Spinal cord (tissue), 10 donors: ENCODE data around the gene GSTO1. TPM values are rescaled to one million over a fixed set of nuclear protein-coding genes. Genes with fewer than 3 reads are reported as not detected.

ENCODE experiments used
- DNase-seq, 6 donors: peaks; one replicate each; pipeline versions ENCODE4 v3.0.0 to v3.0.0-alpha.2; 2013 to 2015; ENCODE audit warnings: low spot score in 6 of 6, low read depth in 4 of 6
- H3K27ac ChIP-seq: one replicate; pipeline ENCODE4 v1.5.1; 2013; ENCODE audit warnings: low read depth, low read length, control low read depth
- H3K27me3 ChIP-seq: one replicate; pipeline ENCODE4 v1.6.1; 2013; ENCODE audit warnings: low read length; ENCODE audit not compliant: control insufficient read depth, insufficient read depth
- H3K36me3 ChIP-seq: one replicate; pipeline ENCODE4 v1.6.1; 2013; ENCODE audit warnings: low read length; ENCODE audit not compliant: control insufficient read depth, insufficient read depth
- H3K4me1 ChIP-seq: one replicate; pipeline ENCODE4 v1.6.1; 2013; ENCODE audit warnings: low read length; ENCODE audit not compliant: control insufficient read depth, insufficient read depth
- H3K4me3 ChIP-seq: one replicate; pipeline ENCODE4 v1.5.1; 2013; ENCODE audit warnings: low read depth, low read length, control low read depth
- H3K9me3 ChIP-seq: one replicate; pipeline ENCODE4 v1.6.1; 2013; ENCODE audit warnings: low read length; ENCODE audit not compliant: control insufficient read depth, insufficient read depth
- WGBS: methylation state at CpG from one replicate; pipeline ENCODE4 v1.1.5; 2013; ENCODE audit warnings: missing lambda C conversion rate; ENCODE audit not compliant: insufficient coverage; 5-methylcytosine and 5-hydroxymethylcytosine counted together
- polyA plus RNA-seq, 2 donors: library from polyadenylated mRNA; unstranded; fragments of 120-200 nt; gene quantifications; one replicate each; pipeline ENCODE4 v1.2.1, GENCODE V29; 2013; ENCODE audit not compliant: insufficient read length in 2 of 2
- total RNA-seq, 2 donors: library from RNA; depleted of rRNA in 1 of 2; stranded (reverse); fragments of 120-200 nt in 1 of 2; fragments of >200 nt in 1 of 2; gene quantifications; one replicate each; pipeline versions ENCODE4 v1.2.3 to v1.2.4, GENCODE V29; 2013 to 2014
- donor health status: healthy.

The GSTO1 gene
- total and polyA plus RNA-seq, 4 donors: 45.9 to 65.6 (median 56.8) TPM

DNA sequence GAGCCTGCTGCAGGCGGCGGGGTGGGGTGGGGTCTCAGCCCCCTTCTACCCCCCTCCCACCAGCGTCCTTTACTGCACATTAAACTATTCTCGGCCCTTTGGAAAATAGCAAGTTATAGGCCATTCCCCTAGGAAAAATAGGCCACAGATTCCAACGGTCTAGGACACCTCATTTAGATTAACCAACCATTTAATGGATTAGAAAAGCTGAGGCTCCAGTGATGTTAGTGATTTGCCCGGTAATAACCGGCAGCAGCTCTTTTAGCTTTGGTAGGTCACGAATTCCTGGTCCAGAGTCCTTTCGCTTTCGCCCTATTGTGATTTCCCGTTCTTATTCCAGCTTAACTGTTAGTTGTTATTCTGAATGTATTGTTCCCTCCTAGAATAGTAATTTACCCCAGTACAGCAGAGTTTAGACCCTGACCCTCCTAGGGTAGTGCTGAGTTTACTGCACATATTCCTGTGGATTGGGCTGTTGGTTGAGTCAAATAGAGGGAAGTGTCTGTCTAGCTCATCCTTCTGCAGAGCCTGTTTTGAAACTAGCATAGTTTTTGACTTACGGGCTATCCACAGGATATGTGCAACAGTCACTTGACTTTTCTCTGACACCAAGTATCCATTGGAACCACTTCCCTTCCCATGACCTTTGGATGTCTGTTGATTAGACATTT, 754 bp downstream of the GSTO1 start:
- H3K4me1 ChIP-seq: peaks cover 5% of the 10 kb centered on the region
- H3K27me3 ChIP-seq: peaks cover 1% of the 10 kb centered on the region
- no peaks in the 10 kb centered on the region for H3K9me3 ChIP-seq
- H3K36me3 ChIP-seq: peaks cover 5% of the 10 kb centered on the region
- peak overlapping the region; percentile 76 for H3K4me3 ChIP-seq
- 4% methylated on average over 6 of the region's 12 CpGs for WGBS
- DNase-seq: peak in 2 of 6 donors; percentile 26 to 29
- peak overlapping the region; percentile 85 for H3K27ac ChIP-seq

DNA sequence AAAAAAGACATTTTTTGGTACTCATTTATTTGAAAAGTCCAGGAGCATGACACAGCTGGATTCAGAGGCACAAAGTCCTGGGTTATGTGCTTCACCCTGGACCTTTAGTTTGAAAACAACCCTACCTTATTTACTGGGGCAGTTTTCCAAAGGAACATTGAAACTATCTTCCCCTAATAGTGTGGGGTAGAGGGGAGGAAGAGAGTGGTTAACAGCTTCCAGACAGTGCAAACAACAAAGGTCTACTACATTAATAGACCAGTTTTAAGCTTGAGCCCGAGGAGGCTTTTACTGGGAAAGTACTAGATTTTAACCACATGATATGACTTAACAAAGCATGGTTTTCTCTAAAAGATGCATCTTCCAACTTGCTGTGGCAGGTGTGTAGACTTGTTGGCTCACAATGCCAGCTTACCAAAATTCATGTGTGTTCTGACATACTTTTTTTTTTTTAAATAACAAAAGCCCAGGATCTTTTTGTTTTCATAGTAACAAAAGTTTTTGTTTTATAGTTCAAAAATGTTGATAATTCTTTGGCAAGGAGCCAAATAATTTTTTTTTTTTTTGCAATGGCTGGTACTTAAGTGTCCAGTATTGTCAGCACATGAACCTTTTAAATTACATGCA, 1.8 kb downstream of the GSTO1 start:
- H3K4me3 ChIP-seq: no peak overlapping the region

DNA sequence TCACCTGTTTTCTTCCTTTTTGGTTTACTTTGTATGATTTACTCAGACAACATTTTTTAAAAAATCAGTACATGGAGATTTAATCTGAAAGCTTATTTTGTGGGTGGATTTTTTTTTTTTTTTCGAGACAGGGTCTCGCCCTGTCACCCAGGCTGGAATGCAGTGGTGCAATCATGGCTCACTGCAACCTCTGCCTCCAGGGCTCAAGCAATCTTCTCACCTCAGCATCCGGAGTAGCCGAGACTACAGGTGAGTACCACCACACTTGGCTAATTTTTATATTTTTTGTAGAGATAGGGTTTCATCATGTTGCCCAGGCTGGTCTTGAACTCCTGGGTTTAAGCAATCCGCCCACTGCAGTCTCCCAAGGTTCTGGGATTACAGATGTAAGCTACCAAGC, 2.5 kb downstream of the GSTO1 start:
- Histone ChIP-seq H3K27me3 (no peaks in the 10 kb centered on the region), H3K27ac (no peak overlapping the region), H3K9me3 (no peaks in the 10 kb centered on the region), H3K4me1 (peaks cover 5% of the 10 kb centered on the region), H3K4me3 (no peak overlapping the region), H3K36me3 (peaks cover 5% of the 10 kb centered on the region)
- DNase-seq: no peak
- no CpG with 5 or more reads among the region's 5 CpGs for WGBS

More for the DNA sequence above, 1.8 kb downstream of the GSTO1 start:
- H3K27ac ChIP-seq: no peak overlapping the region
- no peaks in the 10 kb centered on the region for H3K27me3 ChIP-seq
- no CpG with 5 or more reads among the region's 1 CpG for WGBS
- H3K36me3 ChIP-seq: peaks cover 5% of the 10 kb centered on the region
- H3K4me1 ChIP-seq: peaks cover 5% of the 10 kb centered on the region
- DNase-seq: no peak
- H3K9me3 ChIP-seq: no peaks in the 10 kb centered on the region

GRCh38 chr10:104258209-104258608, 3.5 kb downstream of the GSTO1 start:
- Histone ChIP-seq H3K36me3 (peaks cover 5% of the 10 kb centered on the region), H3K4me1 (peaks cover 5% of the 10 kb centered on the region), H3K27me3 (no peaks in the 10 kb centered on the region), H3K27ac (no peak overlapping the region), H3K9me3 (no peaks in the 10 kb centered on the region), H3K4me3 (no peak overlapping the region)
- DNase-seq: no peak
- WGBS: no CpG with 5 or more reads among the region's 3 CpGs

- H3K27me3 ChIP-seq: no peaks in the 10 kb centered on the region
- no peak overlapping the region for H3K27ac ChIP-seq
- H3K36me3 ChIP-seq: peaks cover 5% of the 10 kb centered on the region
- no peak for DNase-seq
- H3K9me3 ChIP-seq: no peaks in the 10 kb centered on the region
- H3K4me1 ChIP-seq: peaks cover 2% of the 10 kb centered on the region
- WGBS: 95% methylated on average over 3 of the region's 3 CpGs
- H3K4me3 ChIP-seq: no peak overlapping the region
These were observed 4.8 kb downstream of the GSTO1 start for GRCh38 chr10:104259456-104259855.

- H3K27ac ChIP-seq: no peak overlapping the region
- no peak overlapping the region for H3K4me3 ChIP-seq
- WGBS: 85% methylated on average over 4 of the region's 6 CpGs
- H3K9me3 ChIP-seq: no peaks in the 10 kb centered on the region
- no peaks in the 10 kb centered on the region for H3K4me1 ChIP-seq
- H3K27me3 ChIP-seq: no peaks in the 10 kb centered on the region
- peaks cover 5% of the 10 kb centered on the region for H3K36me3 ChIP-seq
- DNase-seq: no peak
These were observed 5.5 kb downstream of the GSTO1 start for GRCh38 chr10:104259999-104260774.

DNA sequence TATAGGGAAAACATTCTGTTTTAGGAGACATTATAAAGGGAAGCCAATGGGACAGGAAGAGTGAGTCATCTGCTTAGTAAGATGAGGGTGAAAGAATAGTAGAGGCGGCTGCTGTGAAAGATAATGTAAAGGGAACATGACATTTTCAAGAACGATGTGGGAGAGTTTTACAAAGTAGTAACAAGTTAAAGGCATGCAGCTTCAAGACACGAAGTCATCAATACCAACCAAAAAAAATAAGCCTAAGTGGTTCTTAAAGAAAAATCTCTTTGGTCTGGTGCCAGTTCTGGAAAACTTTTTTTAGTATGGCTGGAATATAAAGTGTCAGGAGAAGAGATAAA, 6.1 kb downstream of the GSTO1 start:
- H3K27me3 ChIP-seq: no peaks in the 10 kb centered on the region
- H3K4me1 ChIP-seq: no peaks in the 10 kb centered on the region
- H3K4me3 ChIP-seq: no peak overlapping the region
- 100% methylated on average over 1 of the region's 3 CpGs for WGBS
- no peak for DNase-seq
- H3K27ac ChIP-seq: no peak overlapping the region
- peaks cover 5% of the 10 kb centered on the region for H3K36me3 ChIP-seq
- H3K9me3 ChIP-seq: no peaks in the 10 kb centered on the region

DNA sequence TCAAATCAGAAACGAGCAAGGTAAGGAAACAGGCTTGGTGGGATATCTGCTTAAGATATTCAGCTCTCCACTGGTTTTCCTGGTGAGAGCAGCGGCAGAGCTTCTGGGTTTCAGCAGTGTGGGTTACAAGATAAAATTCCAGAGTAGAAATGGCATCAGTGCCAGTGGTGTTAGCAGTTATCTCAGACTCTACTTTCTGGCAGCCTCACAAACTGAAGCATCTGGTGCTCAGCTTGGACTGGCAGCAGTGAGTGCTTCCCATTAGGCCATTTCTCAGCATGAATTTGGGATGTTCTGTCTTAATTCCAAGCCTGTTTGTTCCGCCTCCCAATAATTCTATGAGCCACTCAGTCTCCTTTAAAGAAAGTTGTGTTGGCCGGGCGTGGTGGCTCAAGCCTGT, 7.4 kb downstream of the GSTO1 start:
- no peaks in the 10 kb centered on the region for H3K4me1 ChIP-seq
- H3K27ac ChIP-seq: no peak overlapping the region

DNA sequence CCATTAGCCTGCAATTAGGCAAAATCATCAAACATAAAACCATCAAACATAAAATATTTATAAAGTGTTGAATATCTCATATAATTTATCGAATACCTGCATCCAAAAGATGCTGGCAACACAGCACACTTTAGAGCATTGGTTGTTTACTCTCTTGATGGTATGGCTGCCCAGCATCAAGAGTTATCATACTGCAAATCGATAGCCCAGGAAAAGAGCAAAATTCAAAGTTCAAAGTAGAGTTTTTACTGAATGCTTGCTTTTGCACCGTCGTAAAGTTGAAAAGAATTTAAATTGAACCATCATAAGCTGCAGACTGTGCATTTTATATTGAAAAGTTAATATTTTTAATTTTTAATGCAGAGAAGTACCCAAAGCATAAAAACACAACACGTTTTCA, 10.1 kb downstream of the GSTO1 start:
- WGBS: 100% methylated on average over 1 of the region's 5 CpGs
- H3K36me3 ChIP-seq: peaks cover 10% of the 10 kb centered on the region
- peaks cover 12% of the 10 kb centered on the region for H3K4me1 ChIP-seq

More for the DNA sequence above, 7.4 kb downstream of the GSTO1 start:
- H3K27me3 ChIP-seq: no peaks in the 10 kb centered on the region
- 86% methylated on average over 2 of the region's 5 CpGs for whole genome bisulfite sequencing
- DNase-seq: peak in 1 of 6 donors; percentile 82
- peaks cover 10% of the 10 kb centered on the region for H3K36me3 ChIP-seq
- H3K9me3 ChIP-seq: no peaks in the 10 kb centered on the region
- no peak overlapping the region for H3K4me3 ChIP-seq

More for the DNA sequence above, 10.1 kb downstream of the GSTO1 start:
- no peaks in the 10 kb centered on the region for H3K27me3 ChIP-seq
- no peaks in the 10 kb centered on the region for H3K9me3 ChIP-seq
- no peak overlapping the region for H3K27ac ChIP-seq
- no peak for DNase-seq
- no peak overlapping the region for H3K4me3 ChIP-seq
